Tongue (tissue), 2 donors: ENCODE results near the gene LDB2. TPM values are rescaled to one million over a fixed set of nuclear protein-coding genes. Genes with fewer than 3 reads are reported as not detected.
A peak's percentile ranks its signal among the peaks of the same experiment; 100 is the strongest.

Source experiments
- DNase-seq: peaks from one replicate; pipeline ENCODE4 v3.0.0-alpha.2; 2015
- total RNA-seq: library from RNA; depleted of rRNA; stranded (reverse); fragments of >200 nt; gene quantifications from one replicate; pipeline ENCODE4 v1.2.3, GENCODE V29; 2014

The LDB2 gene
- total RNA-seq, 1 donor from 2014 or later = 49.2 TPM

- peak; percentile 25 for DNase-seq
Measured at GRCh38 chr4:16480011-16480410, 418.4 kb downstream of the LDB2 start.

DNA sequence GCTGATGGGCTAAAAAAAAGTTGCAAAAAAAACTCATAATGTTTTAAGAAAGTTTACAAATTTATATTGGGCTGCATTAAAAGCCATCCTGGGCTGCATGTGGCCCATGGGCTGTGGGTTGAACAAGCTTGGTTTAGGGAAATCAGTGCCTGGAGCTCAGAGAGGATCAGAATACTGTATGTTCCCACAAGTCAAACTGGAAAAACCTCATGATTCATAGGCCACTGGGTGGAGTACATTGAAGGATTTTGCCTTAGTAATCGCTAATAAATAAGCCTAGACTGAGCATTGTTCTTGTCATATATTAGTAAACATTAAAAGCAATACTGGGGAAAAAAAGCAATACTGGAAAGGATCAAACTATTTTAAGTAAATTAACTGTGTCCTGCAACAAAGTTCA, 425.9 kb downstream of the LDB2 start:
- DNase-seq = no peak

DNA sequence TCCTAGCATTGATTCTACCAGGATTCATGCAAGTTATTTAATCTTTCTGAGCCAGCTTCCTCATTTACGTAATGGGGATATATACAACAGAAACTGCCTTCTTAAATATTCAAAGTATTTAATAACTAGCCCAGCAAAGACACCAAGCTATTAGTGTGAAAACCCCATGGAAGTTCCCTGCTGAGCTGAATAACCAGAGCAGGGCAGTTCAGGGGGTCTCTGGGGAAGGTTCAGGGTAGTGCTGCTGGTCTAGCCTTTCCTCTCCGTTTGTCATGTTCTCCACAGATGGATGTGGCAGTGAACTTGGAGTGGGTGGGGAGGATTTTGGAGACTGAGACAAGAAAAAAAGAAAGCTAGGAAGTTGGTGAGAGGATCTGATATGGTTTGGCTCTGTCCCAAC, 431.4 kb downstream of the LDB2 start:
- DNase-seq = no peak

- no peak for DNase-seq
Measured at GRCh38 chr4:16466581-16466980, 431.9 kb downstream of the LDB2 start.

DNA sequence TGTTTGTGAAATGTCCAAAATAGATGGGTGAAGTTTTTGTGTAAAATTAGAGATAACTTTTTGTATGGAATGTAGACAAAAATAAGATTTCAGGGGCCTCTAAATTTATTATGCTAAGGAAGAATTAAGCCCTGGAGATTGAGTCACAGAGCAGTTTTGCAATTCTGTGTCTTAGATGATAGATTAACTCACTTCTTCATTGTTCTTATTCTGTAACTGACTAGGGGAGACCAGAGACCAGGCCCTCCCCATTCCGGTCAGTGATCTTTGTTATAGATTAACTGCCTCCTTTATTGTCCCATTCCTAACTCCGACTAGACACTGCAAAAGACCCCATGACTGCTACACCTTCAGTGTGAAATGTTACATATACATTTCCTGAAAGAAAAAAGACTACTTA, 433.8 kb downstream of the LDB2 start:
- DNase-seq = no peak

- DNase-seq = no peak
Measured at GRCh38 chr4:16462656-16463055, 435.8 kb downstream of the LDB2 start.

DNA sequence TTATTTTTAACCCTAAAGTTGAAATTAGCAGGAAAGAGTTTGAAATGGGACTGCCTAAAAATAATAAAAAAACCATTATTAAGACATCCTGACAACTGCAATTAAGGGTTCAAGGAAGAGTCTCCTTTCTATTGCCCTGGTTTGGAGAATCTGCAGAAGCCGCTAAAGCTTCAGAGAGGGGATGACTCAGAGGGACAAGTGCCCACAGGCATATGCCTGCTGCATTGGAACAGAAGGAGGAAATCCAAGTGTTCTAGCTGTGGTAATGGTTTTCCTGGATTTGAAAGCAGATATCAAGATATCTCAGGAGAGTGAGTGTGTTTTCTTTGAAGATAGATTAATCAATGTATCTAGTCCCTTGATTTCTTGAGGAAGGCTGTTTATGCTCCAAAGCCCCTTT, 437.1 kb downstream of the LDB2 start:
- DNase-seq = no peak

GRCh38 chr4:16457944-16458343, 440.5 kb downstream of the LDB2 start:
- no peak for DNase-seq
